GM19395 (cell line): Measurements from ENCODE around the gene ZDHHC5.

Experiments used
- ATAC-seq: cut with Tn5 transposase; IDR thresholded peaks from one replicate; pipeline ENCODE4 v1.9.1; 2021; ENCODE audit warnings: mild to moderate bottlenecking, moderate library complexity; ENCODE audit not compliant: unreplicated experiment

ZDHHC5 gene

DNA sequence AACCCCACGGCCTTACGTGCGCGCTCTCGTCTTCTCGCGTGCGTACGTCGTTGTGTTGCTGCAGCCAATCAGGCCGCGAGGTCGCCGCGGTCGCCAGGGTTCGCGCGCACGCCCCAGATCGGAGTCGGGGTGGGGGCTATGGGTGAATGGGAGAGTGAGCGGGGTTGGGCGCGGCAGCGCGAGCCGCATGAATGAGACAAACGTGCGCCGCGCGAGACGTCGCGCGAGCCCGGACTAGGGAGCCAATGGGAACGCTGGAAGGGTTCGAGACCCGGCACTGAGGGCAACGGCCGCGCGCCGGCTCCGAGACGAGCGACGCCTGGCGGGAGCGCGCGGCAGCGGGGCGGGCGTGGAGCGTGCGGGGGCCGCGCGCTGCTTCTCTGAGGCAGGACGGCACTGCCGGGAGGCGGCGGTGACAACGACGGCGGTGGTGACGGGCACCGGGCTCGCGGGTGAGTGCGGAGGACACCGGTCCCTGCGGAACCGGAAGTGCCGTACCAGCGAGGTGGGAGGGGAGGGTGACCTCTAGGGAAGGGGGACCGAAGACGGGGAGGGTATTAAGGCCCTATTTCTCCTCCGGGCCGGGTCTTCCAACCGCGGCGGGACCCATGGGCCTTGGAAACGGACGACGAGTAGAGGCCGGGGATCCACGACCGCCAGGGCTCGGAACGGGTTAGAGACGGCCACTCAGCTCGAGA is at the start of gene ZDHHC5:
TSS of gene ZDHHC5 (plus strand) at position 379 of the 698 bp plus-strand sequence. CDS start 4,977 bp downstream, outside the sequence.
- peak; percentile 83 for ATAC-seq

GRCh38 chr11:57618438-57618837 is 49.5 kb upstream of the ZDHHC5 start:
- no peak for ATAC-seq

DNA sequence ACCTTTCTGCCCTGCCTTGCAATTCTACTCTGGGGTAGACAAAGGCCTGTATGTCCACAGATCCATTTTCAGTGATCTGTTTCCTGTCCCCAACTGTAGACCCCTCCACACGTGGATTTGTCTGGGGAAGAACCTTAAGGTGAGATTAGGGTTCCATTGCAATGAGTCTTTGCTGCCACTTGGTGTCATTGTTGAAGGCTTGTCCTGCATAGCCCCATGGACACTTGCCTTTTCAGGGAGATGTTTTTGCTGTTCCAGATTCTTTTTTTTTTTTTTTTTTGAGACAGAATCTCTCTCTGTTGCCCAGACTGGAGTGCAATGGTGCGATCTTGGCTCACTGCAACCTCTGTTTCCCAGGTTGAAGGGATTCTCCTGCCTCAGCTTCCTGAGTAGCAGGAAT is 48.6 kb upstream of the ZDHHC5 start:
- no peak for ATAC-seq

GRCh38 chr11:57620467-57620866 is 47.4 kb upstream of the ZDHHC5 start:
- no peak for ATAC-seq

DNA sequence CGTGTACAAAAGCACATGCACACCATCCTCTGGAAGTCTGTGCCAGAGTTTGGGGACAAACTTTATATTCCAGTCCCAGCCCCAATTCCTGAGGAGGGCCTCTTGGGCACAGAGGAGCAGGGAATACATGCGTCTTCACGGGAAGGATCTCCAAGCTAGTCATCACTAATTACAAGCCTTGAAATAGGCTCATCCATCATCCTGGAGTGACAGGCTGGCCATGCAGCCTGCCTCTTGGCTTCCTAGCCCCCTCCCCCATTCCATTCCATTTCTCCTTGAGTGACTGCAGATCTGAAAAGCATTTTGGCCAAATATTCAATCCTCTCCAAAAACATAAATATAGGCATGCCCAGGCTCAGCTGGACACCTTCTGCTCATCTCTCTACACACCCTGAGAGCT is 45.7 kb upstream of the ZDHHC5 start:
- ATAC-seq, result no peak

DNA sequence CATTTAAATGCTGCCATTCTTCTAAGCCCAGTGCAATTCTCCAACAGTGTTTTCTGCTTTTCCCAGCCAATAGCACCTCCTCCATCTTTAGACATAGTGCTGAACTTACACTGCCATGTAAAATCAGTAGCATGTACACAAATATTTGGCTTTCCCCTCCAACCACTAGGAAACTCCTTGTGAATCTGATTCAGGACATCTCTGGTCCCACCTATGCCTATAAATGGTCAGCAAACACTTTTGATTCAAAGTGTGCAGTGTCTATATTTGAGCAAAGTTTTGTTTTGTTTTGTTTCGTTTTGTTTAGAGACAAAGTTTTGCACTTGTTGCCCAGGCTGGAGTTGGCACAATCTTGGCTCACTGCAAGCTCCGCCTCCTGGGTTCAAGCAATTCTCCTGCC is 43.0 kb upstream of the ZDHHC5 start:
- ATAC-seq, result no peak

DNA sequence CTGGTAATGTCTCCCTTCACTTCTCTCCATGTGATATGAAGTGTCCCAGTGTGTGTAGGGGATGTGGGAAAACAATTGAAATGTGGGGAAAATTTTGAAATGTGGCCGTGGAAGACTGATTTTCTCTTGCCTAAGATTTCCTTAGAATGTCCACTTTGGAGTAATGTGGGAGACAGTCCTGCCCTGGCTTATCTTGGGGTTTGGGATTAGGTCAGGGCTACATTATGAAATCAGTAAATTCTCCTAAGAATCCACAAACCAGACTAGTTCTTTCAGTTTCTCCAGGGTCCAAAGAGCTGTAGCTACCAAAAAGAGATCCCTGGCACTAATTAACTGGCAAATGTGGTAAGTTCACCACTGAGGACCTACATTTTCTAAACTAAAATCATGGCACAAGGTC is 41.0 kb upstream of the ZDHHC5 start:
- no peak for ATAC-seq

- no peak for ATAC-seq
Observed at GRCh38 chr11:57630171-57630570, 37.7 kb upstream of the ZDHHC5 start.

DNA sequence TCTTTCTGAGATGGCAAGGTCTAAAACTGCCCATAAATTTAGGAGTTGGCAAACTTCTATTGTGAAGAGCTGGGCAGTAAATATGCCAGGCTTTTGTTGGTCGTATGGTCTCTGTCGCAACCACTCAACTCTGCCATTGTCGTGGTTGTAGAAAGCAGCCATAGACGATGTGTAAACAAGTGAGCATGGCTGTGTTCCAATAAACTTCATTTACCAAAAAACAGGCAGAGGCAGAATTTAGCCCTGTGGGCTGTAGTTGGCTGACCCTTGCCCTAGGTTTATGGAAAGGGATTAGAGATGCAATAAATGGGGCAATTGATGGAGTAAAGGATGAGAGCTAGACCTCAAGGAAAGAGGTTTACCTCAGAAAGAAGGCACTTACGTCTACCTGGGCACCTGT is 35.8 kb upstream of the ZDHHC5 start:
- ATAC-seq, result no peak

DNA sequence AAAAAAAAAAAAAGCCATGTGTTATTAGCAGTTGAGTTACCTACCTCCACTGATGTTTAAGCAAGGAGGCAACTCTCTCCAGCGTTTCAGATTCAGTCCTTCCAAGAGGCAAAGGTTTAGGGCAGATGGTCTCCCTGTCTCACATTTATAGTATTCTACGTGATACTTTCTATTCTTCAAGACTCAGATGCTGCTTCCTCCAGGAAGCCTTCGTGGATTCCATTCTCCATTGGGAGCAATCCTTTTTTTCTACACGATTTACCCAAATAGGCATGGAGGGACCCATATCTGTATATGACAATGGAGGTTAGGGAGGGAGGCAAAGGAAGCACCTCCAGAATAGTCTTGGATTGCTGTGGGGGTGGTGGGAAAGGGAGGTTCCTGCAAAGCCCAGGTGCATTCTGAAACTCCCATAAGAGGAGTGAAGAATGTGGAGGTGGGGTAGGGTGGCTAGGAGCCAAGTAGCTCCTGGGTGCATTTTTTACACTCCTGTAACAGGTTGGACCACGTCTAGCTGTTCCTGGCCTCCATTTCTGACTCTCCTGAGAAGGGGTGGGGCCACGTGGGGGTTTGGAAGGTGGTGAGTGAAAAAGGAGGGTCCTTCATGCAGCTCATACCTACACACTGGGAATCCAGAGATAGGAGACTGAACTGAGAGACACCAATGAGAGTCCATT is 34.4 kb upstream of the ZDHHC5 start:
- ATAC-seq, result no peak

DNA sequence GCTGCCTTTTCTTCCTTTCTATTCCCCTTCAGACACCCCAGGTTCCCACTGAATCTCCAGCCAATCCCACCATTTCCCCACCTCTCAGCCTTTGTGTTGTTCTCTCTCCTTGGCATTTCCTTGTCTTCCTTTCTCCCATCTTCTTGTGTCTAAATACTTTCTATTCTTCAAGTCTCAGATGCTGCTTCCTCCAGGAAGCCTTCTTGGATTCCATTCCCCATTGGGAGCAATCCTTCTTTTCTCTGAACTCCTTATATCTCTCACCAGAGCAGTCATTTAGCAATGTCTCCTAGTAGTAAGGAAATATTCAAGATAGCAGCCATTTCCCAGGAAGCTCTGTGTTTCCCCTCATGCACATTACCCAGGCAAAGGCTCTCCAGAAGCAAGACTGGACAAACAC is 33.6 kb upstream of the ZDHHC5 start:
- no peak for ATAC-seq

- ATAC-seq, result no peak
Observed at GRCh38 chr11:57635246-57635645, 32.7 kb upstream of the ZDHHC5 start.

GRCh38 chr11:57637626-57638004 is 30.3 kb upstream of the ZDHHC5 start:
- ATAC-seq, result no peak

GRCh38 chr11:57638005-57638781 is 29.7 kb upstream of the ZDHHC5 start:
- ATAC-seq, result peak; percentile 55

- ATAC-seq, result no peak
Observed at GRCh38 chr11:57638811-57639320, 29.0 kb upstream of the ZDHHC5 start.

GRCh38 chr11:57639321-57640067 is 28.4 kb upstream of the ZDHHC5 start:
- ATAC-seq, result no peak

GRCh38 chr11:57640068-57640800 is 27.7 kb upstream of the ZDHHC5 start:
- no peak for ATAC-seq

DNA sequence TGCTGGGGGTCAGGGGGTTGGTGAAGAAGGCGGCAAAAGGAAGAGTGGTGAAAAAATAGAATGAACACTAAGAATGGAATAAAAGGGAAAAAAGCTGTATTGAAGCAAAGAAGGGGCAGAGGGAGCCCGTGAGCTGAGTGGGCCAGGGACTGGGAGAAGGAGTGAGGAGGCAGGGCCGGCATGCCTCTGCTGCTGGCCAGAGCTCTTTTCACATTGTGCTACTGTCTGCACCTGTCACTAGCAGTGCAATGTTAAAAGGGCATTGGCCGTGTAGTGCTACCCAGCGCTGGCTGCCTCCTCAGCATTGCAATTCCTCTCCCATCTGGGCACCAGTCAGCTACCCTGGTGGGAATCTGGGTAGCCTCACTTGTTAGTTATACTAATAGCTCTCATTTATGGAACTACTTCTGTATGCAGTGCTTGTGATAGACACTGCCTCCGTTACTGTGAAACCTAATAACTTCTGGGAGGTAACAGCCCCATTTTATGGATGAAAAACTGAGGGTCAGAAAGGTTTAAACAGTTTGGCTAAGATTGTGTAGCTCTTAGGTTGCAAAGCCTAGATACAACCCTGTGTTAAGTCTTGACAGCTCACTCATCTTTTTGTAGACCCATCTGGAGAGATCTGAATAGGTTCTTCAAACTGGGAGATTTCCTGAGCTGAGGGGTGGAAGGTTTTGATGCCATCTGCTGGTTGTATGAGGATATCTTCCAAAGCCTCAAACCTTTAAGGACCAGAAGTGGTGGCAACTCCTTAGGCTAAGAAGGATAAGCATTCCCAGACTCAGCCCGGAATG is 26.7 kb upstream of the ZDHHC5 start:
- ATAC-seq, result no peak

- ATAC-seq, result no peak
Observed at GRCh38 chr11:57643802-57644201, 24.1 kb upstream of the ZDHHC5 start.
